ENCODE results near the gene NEDD4L. TPM values are rescaled to one million over a fixed set of nuclear protein-coding genes. Genes with fewer than 3 reads are reported as not detected.

NEDD4L gene
- total RNA-seq, 1 donor: 31.5 TPM

DNA sequence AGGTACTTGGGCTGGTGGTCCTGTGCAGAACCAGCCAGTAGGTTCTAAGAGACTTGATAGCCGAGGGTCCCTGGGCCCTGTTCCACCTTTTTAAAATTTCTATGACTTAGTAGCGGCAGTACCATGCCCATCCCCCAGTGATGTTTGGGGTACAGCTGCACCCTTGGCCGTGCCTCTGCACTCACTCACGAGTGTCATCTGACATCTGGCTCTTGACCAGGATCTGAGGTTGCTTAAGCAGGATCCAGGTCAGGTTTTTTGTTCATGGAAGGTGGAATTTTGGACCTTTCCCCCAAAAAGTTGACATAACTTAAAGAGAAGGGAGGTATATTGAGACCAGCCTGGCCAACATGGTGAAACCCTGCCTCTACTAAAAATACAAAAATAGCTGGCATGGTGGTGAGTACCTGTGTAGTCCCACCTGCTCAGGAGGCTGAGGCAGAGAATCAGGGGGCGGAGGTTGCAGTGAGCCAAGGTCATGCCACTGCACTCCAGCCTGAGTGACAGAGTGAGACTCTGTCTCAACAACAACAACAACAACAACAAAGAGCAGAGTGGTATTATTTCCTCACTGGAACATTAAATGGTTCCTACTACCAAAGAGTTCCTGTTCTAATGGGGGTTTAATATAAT, 163.6 kb downstream of the NEDD4L start:
- TF ChIP-seq, protein P1, sequence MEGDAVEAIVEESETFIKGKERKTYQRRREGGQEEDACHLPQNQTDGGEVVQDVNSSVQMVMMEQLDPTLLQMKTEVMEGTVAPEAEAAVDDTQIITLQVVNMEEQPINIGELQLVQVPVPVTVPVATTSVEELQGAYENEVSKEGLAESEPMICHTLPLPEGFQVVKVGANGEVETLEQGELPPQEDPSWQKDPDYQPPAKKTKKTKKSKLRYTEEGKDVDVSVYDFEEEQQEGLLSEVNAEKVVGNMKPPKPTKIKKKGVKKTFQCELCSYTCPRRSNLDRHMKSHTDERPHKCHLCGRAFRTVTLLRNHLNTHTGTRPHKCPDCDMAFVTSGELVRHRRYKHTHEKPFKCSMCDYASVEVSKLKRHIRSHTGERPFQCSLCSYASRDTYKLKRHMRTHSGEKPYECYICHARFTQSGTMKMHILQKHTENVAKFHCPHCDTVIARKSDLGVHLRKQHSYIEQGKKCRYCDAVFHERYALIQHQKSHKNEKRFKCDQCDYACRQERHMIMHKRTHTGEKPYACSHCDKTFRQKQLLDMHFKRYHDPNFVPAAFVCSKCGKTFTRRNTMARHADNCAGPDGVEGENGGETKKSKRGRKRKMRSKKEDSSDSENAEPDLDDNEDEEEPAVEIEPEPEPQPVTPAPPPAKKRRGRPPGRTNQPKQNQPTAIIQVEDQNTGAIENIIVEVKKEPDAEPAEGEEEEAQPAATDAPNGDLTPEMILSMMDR (IDR thresholded peaks at IDR 0.05; ENCODE audit: insufficient read depth, low read depth, low read length): no peak
- no peak for DNase-seq (ENCODE audit: low read depth)

DNA sequence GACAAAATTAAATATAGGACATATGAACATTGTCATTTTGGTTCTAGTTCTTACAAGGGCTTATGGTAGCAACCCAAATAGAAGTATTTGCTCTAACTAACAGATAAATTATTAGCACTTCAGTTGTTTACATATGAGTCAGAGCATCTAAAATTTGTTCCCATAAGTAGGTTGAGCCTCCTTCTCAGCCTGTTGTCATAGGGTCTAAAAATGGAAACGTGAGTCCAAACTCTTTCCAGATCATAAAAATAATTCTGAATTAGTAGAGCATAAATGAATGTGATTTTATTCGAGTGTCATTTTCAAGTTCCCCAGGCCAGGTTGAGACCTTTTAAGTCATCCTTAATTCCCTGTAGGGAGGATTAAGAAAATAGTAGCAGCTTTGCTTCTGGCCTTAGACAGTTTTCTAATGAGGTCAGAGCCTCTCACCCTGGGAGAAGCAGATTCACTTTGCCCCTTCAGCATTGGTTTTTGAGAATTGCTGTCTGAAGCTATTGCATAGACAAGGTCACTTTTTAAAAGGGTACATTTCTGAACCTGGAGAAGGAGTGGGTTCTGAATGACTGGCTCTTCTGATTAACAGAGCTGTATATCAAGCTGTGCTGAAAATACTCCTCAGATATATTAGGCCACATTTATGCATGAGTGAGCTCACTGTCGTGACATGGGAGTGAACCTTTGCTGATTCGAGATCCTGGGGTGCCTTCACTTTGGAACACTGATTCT, 164.3 kb downstream of the NEDD4L start:
- peak; percentile 76 for DNase-seq (ENCODE audit: low read depth)
- TF ChIP-seq, protein P1 (IDR thresholded peaks at IDR 0.05; ENCODE audit: insufficient read depth, low read depth, low read length): no peak
- H3K4me3 ChIP-seq (ENCODE audit: low read depth, low read length): no peak overlapping the region

More for the DNA sequence above, 163.6 kb downstream of the NEDD4L start:
- no peak overlapping the region for H3K4me3 ChIP-seq (ENCODE audit: low read depth, low read length)

DNA sequence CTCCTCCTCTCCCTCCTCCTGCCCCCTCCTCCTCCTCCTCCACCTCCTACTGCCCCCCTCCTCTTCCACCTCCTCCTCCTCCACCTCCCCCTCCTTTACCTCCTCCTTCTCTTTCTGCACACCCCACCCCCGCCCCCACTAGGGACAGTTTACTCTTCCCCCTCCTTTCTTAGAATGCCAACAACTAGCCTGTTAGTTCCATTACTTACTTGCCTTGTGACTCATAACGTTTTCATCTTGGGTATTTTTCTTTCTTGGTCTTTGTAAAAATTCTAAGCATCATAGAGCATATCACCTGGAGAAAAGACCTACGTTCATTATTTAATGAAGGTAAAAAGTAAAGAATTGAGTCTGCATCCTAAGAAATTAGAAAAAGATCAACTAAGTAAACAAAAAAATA, 165.3 kb downstream of the NEDD4L start:
- no peak for DNase-seq (ENCODE audit: low read depth)
- TF ChIP-seq, protein P1 (IDR thresholded peaks at IDR 0.05; ENCODE audit: insufficient read depth, low read depth, low read length): no peak
- H3K4me3 ChIP-seq (ENCODE audit: low read depth, low read length): no peak overlapping the region

- H3K4me3 ChIP-seq (ENCODE audit: low read depth, low read length): no peak overlapping the region
- TF ChIP-seq, protein P1 (IDR thresholded peaks at IDR 0.05; ENCODE audit: insufficient read depth, low read depth, low read length): no peak
- no peak for DNase-seq (ENCODE audit: low read depth)
These were observed 167.5 kb downstream of the NEDD4L start for GRCh38 chr18:58211510-58211909.

GRCh38 chr18:58212274-58212673, 168.2 kb downstream of the NEDD4L start:
- TF ChIP-seq, protein P1 (IDR thresholded peaks at IDR 0.05; ENCODE audit: insufficient read depth, low read depth, low read length): no peak
- no peak overlapping the region for H3K4me3 ChIP-seq (ENCODE audit: low read depth, low read length)
- no peak for DNase-seq (ENCODE audit: low read depth)

DNA sequence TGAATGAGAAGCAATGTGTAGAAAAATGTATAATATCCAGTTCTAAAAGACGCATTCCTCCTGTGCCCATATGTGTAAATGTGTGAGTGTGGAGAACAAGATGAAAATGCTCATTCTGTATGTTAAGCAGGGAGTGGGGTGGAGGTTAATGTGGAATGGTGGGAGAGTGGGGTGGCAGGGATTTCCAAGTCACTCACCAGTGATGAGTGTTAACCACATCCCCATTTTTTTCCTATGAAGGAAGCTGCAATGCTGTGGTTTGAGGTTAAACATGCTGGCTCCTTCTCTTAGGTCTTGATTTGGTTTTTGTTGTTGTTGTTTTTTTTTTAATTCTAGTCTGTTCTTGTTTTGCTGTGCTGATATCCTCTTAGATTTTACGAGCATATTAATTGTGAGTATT, 169.4 kb downstream of the NEDD4L start:
- TF ChIP-seq, protein P1 (IDR thresholded peaks at IDR 0.05; ENCODE audit: insufficient read depth, low read depth, low read length): no peak
- DNase-seq (ENCODE audit: low read depth): peak; percentile 88
- no peak overlapping the region for H3K4me3 ChIP-seq (ENCODE audit: low read depth, low read length)

Measured in fibroblast of villous mesenchyme (primary cell).